Fibroblast of skin of left biceps (primary cell): ENCODE results near the gene UFSP1.

ENCODE experiments used
- DNase-seq, 2 experiments: peaks; one replicate each; pipeline ENCODE4 v3.0.0-alpha.2; 2013; ENCODE audit warnings: low read depth in 2 of 2

Gene UFSP1

DNA sequence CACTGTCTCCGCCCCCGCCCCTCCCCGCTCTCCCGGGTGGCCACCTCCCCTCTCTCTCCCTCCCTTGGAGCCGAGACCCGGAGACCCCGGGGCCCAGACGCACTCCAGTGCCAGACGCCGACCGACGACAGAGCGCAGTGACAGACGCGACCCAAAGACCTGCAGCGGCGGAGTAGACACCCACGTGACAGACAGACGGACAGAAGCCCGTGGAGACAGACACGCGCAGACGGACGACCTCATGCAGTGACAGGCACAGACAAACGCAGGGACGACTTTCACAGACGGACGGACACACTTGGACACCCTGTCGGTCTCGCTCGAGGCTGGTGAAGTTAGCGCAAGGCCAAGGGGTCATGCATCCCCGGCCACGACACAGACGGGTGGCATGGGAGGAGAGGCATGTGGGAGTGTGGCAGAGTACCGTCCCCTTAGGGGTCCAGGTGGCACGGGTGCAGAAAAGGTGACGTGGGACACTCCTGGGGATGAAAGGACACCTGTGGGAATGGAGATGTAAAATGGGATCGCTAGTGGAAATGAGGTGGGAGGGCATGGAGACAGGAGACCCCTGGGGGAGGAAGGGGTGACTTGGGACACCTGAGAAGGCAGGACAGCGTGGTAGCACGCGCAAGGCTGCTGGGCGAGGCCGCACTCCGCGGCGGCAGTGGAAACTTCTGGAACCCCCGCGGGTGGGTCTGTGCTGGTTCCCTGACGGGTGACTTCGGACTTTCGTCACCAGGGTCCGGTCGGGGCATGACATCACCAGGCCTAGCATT lies 6.6 kb upstream of the UFSP1 start:
- no peak for DNase-seq

DNA sequence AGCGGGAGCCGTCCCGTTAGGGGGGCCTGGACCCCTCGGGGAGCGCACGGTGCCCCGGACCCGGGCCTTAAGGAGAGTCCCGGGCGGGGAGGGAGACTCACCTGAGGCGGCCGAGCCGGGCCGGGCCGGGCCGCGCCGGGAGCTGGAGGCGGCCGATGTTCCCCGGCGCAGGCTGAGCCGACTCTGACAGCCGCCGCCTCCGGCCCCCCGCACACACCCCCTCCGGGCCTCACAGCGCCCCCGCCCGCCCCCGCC lies 6.1 kb upstream of the UFSP1 start, which contains the start of gene ACHE:
Gene ACHE, minus strand, starts transcription at position 188 of the 255 bp plus-strand sequence. CDS start 1,656 bp downstream, outside the sequence.
- no peak for DNase-seq

- DNase-seq = no peak
Observed at GRCh38 chr7:100894860-100895700, 5.6 kb upstream of the UFSP1 start.

GRCh38 chr7:100893910-100894721 lies 4.6 kb upstream of the UFSP1 start:
- no peak for DNase-seq

GRCh38 chr7:100893318-100893895 lies 3.9 kb upstream of the UFSP1 start:
- DNase-seq = no peak

DNA sequence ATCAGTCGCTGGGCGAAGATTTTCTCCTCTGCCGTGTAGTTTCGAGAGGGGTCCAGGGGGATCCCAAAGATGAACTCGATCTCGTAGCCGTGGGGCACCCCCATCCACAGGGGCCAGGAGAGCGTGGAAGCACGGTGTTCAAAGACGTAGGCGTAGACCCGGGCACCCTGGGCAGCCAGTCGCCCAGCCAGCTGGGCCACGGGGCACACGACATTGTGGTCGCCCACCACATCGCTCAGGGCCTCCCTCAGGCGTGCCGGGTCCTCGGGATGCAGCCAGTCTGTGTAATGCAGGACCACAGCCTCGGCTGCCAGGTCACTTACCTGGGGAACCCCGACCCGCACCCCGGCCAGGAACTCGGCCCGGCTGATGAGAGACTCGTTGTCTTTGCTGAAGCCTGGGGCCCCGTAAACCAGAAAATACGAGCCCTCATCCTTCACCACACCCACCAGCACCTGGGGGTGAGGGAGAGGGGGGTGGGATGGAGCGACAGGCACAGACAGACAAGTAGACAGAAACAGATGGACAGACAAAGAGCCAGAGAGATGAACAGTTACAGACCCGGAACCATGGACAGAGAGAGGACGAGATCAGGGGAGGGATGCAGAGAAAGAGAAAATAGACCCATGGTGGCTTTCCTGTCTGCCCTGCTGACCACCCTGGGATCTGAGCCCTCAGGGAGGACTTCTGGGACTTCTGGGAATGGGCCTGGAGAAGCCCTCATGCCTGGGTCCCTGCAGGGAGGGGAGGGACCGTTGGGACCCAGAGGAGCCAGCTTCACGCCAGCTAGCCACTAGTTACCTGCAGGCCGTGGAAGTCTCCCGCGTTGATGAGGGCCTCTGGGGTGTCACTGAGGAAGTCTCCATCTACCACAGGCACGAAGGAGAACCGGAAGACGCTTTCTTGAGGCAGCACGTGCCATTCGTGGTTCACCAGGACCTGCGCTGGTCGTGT lies 3.1 kb upstream of the UFSP1 start:
- no peak for DNase-seq

- DNase-seq = no peak
Observed at GRCh38 chr7:100891568-100892247, 2.2 kb upstream of the UFSP1 start.

DNA sequence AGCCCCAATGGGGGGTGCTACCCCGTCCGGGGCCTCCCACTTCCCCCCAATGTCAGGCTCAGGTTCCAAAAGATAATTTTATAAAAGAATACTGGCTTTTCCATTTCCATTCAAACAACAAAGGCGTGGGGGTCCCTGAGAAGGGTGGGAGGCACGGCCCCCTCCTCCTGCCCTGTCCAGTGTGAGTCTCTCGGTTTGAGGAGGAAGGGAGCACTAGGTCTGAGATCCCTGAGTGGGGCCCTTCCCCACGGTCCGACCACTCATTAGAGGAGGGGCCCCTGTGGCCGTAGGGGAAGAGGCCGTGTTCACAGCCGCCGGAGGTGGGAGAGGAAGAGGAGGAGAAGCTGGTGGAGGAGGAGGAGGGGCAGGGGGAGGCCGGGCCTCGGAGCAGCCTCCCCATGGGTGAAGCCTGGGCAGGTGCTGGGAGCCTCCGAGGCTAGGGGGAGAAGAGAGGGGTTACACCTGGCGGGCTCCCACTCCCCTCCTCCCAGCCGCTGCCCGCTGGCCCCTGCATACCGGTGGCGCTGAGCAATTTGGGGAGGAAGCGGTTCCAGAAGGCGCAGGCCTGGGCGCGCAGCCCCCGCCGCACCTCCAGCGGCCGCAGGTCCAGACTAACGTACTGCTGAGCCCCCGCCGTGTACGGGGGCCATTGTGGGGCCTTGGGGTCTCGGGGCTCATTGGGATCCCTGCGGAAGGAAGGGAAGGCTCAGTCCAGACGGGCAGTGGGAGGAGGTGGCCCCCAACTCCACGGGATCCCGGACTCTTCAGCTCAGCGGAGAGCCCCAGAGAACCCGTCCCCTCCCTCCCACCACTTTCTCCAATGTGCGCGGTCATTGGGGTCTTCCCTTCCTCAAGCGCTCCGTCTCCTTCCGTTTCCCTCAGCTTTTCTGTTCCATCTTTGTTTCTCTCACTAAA lies 1.4 kb upstream of the UFSP1 start:
- DNase-seq = no peak

- no peak for DNase-seq
Observed at GRCh38 chr7:100888291-100888987, 1.1 kb downstream of the UFSP1 start.

DNA sequence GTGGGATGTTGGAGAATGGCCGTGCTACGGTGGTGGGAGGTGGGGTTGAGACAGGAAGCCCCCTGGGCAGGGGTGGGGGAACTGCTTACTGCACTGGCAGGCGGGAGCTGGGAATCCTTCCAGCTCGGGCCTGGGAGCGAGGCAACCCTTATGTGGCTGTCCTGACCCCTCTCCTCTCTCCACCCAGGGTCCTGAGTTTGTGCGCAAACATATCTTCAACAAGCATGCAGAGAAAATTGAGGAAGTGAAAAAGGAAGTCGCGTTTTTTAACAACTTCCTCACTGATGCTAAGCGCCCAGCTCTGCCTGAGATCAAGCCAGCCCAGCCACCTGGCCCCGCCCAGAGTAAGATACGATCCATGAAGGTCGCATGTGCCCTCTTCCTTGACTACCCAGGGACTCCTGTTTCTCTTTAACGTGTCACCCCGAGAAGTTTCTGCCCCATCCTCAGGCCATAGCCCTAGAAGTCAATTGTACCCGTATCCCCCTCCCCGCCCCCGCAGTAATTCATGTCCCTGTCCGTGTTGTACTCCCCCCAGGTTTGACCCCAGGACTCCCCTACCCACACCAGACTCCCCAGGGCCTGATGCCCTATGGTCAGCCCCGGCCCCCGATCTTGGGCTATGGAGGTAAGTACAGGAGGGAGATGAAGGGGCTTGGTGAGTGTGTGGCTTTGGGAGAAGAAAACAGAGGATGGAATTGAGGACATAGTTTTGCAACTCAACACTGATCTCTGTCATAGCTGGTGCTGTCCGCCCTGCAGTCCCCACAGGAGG lies 1.8 kb downstream of the UFSP1 start:
- DNase-seq = no peak

DNA sequence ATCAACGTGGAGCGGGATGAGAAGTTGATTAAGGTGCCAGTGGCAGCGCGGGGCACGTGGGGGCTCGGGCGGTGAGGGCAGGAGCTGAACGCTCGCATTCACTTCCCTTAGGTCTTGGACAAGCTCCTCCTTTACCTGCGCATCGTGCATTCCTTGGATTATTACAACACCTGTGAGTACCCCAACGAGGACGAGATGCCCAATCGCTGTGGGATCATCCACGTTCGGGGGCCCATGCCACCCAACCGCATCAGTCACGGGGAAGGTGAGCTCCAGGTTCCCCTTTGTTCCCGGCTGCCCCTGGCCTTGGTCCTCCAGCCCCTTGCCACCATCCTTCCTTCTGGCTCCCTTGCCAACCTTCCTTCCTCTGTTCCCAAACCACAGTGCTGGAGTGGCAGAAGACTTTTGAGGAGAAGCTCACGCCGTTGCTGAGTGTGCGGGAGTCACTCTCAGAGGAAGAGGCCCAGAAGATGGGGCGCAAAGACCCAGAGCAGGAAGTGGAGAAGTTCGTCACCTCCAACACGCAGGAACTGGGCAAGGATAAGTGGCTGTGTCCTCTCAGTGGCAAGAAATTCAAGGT lies 2.5 kb downstream of the UFSP1 start:
- DNase-seq = no peak

- DNase-seq = no peak
Observed at GRCh38 chr7:100886142-100886935, 3.2 kb downstream of the UFSP1 start.

DNA sequence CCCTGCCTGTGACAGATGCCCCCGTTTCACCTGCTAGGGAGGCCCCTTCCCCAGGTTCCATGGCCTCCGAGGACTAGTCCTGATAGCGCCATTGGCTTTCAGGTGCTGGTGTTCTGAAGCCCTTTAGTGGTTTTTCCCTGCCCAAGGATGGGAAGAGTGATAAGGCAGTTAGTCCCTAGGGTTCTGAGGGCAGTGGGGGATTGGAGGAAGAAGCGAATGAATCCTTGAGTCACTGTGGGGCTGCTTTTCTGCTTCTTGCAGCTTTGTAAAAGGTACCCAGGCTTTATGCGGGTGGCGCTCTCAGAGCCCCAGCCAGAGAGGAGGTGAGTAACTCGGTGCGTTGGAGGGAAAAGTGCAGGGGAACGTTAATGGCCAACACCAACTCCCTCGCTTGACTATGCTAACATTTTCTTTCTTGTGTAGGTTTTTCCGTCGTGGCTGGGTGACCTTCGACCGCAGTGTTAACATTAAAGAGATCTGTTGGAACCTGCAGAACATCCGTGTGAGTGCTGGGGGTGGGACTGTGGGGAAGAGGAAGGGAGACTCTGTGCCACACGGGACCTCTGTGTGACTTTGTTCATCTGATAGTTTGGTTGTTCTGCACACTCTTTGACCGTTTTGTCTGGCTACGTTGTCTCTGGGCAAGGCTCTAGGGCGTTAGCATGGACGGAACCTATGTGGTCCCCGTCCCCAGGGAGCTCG lies 3.9 kb downstream of the UFSP1 start:
- no peak for DNase-seq

DNA sequence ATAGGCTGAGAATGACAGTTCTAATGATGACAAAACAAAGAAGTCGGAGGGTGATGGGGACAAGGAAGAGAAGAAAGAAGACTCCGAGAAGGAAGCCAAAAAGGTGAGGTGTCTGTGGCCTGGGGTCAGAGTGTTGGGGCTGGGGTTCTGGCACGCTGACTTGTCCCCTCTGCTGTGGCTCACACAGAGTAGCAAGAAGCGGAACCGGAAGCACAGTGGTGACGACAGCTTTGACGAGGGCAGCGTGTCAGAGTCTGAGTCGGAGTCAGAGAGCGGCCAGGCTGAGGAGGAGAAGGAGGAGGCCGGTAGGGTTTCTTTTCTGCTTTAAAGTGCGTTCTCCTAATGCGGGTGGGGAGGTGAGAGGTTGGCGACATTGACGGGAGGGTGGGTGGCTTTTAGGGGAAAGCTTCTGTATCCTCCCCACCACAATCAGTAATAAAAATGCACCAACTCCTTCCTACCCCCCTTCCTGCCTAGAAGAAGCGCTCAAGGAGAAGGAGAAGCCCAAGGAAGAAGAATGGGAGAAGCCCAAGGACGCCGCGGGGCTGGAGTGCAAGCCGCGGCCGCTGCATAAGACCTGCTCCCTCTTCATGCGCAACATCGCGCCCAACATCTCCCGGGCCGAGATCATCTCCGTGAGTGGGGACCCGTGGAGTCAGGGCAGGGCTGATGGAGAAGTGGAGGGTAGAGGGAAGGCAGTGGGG lies 4.6 kb downstream of the UFSP1 start:
- no peak for DNase-seq

DNA sequence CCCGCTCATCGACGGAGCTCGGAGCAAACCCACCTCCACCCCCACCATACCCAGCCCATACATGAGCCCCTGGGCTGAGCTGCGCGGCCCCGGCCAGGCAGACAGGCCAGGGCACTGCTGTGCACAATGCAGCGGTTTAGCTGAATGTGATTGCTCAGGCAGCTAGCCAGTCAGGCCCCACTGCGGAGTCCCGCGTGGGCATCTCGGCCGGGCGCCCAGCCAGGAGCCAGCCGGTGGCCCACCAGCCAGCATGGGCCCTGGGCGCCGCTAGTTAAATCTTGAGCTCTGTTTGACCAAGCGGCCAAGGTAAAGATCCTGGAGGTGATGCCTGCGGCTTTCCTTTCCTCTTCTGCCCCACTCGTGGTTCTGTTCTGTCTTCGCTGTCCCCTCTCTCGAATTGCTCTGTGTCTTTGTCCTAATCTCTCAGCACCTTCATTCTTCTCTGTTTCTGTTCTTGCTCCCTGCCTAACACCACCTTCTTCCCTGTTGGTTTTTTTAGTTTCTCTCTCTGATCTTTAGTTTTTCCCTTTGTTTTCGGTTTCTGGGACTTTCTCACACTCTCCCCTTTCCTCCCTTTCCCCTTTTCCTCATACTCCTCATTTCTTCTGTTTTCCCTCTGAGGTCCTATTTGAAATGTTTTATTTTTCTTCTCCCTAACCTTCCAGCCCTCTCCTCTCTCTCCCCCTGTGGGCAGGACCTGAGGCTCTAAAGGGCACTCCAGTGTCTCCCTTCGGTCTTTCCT lies 6.6 kb downstream of the UFSP1 start:
- no peak for DNase-seq
